IPS DF 4.7 (cell line): ENCODE data around the gene TMEM212.
"Not testable (repeated sequence)": the region's sequence is repeated elsewhere in the genome, so short reads cannot be mapped to it uniquely, and the experiment has no call there.

Experiments used
- DNase-seq: peaks from one replicate; pipeline ENCODE4 v3.0.0-alpha.2; 2013; ENCODE audit warnings: low spot score; ENCODE audit errors: extremely low read depth

Gene TMEM212

DNA sequence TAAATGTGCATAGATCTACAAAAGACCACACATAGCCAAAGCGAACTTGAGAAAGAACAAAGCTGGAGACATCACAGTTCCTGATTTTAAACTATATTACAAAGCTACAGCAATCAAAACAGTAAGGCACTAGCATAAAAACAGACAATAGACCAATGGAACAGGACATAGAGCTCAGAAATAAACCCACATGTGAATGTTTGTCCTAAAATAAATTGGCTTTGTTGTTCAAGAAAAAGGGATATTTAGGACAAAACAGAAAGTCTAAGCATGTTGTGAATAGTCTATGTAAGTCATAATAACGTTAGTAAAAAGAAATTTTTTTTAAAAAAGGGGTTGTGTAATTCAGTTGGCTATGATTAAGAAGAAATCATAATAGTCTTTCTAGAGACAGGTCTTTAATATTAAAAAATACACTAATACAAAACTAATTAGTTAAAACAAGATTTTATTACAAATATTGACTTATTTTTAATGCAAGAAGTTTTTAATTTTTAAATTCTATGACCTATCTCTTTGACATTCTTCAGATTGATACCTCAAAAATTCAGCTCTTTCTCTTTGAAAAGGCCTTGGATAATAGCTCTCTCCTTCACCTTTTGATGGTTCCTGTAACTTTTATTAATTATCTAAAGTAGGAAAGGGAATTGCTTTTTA is 11.6 kb downstream of the TMEM212 start:
- no peak for DNase-seq

DNA sequence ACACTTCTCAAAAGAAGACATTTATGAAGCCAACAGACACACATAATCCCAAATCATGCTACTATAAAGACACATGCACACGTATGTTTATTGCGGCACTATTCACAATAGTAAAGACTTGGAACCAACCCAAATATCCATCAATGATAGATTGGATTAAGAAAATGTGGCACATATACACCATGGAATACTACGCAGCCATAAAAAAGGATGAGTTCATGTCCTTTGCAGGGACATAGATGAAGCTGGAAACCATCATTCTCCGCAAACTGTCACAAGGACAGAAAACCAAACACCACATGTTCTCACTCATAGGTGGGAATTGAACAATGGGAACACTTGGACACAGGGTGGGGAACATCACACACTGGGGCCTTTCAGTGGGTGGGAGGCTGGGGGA is 15.6 kb downstream of the TMEM212 start:
- not testable (repeated sequence) for DNase-seq

DNA sequence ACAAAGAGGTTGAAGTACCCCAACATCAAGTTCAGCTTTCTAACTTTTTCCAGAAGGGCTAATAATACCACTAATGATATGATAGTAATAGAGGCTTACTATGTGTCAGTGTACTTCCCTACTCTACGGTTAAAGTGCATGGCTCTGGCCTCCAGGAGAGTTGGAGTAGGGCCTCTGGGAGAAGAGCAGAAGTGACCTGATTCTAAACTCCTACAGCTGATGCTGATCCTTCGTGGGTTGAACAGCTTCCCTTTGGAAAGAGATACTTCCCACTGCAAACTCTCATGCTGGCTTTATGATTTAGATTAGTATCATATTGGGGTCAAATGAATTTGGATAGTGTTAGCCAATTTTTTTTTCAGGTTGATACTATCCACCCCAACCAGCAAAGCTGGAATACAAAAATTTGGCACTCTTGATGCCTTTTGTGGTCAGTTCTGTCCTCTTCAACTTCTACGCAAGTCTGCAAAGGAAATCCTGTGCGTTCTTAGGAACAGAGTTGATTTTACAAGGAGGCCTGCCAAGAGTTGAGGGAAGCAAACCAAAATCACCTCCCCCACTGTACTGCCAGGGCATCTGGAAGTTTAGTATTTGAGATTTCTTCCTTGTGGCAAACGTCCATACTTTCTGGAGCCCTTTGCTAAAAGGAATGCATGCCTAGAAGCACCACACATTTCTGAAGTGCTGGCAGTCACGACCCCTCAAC is 17.8 kb downstream of the TMEM212 start:
- DNase-seq, result no peak

DNA sequence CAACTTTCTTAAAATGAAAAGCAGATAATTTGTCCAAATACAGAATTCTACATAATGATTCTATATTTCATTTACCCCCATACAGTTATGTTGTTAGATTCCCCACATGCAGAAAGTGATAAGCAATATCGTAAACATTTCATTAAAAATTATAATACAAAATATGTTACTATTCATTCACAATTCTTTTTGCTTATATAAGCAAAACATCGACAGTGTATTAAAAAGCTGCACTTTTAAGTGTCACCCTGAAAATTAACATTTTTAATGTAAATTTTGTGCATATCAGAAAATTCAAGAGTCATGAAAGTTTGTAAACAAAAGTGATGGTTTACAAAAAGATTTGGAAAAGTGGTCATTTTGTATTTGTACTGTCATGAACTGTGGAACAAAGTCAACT is 19.2 kb downstream of the TMEM212 start:
- no peak for DNase-seq

DNA sequence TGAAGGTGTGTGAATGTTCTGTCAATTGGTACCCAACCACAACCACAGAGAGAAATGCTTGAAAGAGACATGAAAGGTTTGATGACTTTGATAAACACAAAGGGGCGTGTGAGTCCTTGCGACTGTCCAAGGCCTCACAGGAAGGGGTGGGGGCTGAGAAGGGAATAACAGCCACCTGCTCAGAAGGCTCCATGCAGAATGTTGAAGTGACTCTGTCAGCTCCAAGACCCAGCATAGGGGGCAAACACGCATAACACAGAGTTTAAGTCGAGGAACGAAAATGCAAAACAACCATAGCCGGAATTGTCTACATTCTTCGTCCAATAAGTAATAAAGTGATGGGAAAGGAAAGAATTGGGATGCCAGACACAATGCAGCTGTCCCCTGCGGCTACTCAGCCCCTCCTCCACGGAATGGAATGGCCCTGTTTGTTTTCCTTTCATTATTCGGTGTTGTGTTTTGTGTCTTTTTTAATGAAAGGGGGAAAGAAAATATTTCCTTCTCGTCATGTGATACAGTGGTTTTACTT is 19.9 kb downstream of the TMEM212 start:
- no peak for DNase-seq

DNA sequence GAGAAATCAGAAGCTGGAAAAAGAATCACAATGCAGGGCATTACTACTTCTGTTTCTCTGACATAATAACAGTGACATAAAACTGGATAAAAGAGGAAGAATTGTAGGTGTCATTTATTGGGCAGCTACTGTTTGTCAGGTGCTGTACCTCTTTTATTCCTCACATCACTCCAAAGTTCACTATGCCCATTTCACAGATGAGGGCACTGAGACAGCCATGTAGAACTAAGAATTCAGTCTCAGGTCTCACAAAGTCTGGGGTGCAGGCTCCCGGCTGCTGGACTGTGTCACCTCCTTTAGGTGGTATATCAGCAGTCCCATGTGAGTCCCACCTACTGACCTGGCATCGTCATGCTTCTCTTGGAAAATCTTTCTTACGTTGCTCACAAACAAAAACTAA is 20.8 kb downstream of the TMEM212 start:
- DNase-seq, result no peak

DNA sequence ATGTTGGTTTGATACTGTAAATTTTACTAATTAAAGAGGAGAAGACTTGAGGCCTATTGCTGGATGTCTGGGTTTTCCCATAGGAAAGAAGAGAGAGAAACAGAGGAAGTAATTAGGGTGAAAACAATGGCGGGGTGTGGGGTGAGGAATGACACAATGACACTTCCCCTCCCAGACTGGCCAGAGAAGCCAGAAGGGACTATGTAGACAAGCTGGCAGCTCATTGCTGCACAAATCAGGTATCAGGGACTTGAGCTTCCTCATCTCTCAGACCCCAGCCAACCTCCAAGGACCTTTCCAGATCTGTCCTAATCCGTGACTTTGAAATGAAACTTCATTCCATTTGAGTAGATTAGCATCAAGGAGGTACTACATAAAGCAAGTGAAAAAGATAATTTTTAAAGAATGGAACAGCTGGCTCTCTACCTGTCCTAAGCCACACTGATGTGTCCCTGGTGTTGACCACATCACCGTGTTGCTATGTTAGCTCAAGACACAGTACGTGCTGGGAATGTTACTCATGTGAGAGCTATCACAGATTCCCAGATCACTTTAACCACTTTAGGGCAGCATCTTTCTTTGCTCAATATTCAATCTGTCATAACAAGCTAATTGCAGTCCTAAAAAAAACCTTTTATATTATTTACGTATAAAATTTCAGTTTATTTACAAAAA is 22.2 kb downstream of the TMEM212 start:
- DNase-seq, result no peak

DNA sequence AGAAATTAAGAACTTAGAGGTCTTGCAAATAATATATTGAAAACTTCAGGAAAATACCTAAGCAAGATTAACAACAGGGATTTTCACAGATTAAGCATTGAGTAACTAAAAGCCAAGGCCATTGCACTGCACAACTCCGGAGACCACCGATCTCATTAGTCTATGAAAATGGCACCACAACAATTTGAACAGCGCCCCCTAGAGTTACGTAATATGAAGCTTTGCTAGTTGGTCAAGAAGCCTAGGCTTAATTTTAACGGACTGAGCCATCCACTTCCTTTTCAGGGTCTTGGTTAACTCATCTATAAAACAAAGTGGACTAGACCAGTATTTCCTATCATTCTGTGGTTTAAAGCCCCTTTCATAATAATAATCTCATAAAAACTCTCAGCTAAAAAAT is 24.8 kb downstream of the TMEM212 start:
- DNase-seq, result no peak

DNA sequence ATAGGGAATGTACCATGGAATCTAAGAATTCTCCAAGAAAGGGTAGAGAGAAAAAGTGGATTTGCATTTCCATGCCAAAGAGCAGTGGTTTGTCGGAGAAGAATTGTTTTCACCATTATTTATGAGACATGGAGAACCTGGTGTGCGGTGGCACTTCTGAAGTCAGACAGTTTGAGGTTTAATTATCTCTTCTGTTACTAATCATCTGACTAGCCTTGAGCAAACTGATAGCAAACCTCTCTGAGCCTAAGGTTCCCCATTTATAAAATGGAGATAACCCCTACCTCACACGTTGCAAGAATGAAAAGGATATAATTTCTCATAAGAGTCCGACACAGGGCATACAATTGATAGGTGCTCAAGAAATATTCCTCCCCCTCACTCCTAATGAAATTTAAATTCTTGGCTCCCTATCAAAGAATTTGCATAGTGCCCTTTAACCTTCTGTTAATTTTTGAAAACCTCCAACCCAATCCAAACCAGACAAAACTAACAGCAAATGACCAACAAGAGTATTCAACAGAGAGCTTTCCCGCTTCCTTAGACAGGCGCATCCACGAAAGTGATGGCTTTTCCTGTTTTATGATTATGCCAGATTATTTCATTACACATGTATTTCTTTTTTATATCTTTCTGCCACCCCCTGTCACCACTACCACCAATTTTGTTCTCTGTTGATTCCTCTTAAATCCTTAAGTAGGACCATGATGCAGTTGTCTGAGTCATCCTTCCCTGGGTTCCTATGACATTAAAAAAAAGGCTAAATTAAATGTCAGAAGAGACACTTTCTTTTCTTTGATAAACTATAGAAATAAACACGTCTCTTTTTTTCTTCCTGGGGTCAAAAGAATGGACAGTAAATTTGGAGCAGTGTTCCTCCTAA is 28.5 kb downstream of the TMEM212 start:
- DNase-seq, result no peak

DNA sequence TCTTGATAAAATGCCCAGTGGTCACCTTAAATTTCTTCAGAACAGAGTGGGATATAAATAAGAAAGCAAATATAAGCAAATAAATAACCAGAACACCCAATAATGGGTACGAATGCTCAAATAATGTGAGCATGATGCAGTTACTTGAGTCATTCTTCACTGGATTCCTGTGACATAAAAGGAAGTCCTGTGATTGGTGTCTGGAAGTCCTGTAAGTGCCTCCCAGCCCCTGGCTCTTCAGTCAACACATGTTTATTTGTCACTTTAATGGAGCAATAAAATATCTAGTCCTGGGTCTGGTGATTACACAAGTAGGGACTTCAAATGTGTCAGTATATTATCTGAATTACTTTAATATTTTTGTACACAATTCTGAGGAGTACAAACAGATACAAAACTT is 30.4 kb downstream of the TMEM212 start:
- no peak for DNase-seq

DNA sequence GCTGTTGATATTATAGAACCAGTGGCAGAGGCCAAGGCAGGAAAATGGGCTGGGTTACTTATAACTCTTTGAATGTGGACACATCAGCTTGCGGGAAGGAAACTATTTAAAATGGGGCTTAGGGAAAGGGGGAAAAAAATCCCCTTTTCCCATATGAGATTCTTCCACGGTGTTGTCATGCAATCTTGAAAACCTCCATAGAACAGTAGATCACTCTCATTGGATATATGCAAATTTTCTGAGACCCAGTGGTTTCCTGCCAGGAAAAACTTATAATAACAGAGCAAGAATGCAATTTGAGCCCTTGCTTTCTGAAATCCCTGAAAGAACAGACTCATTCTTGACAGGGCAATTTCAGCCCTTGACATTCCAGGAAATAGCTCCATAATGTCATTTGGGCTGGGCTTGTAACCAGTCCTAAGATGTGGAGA is 31.1 kb downstream of the TMEM212 start:
- DNase-seq, result no peak

DNA sequence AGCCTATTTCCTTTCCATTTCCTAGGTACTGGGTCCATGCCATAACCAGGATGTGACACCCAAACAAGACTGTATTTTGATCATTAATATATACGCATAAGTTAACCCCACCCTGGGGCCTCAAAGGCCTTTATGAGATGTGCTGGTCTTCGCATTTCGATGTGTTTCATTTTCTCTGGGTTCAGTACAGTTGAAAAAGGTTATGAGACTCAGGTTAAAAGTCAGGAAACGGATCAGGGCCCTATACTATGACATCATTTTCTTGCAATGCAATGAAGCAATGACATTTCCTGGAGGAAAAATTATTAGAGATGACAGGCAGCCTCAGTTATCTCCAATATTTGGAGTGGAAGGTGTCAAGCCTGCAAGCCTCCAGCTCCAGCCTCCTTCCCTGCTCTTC is 31.7 kb downstream of the TMEM212 start:
- no peak for DNase-seq

DNA sequence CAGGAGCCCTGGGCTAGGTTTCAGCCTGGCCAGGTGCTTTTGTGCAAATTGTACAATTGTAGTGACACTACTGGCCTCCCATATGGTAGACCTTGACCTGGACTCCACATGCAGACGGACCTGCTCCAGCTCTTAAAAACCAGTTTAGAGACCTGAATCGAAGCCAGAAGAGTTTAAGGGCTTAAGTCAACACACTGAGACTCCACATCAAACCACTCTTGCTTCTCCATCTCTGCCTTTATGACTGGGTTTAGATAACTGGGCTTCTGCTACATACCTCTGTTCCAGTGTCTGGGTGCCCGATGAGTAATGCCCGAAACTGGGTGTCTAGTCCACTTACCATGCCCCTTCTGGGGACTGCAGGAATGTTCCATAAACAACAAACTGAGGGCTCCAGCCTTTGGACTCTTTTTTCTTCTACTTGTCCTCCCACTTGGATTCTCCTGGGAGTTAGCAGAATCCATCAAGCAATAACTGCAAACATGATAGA is 32.8 kb downstream of the TMEM212 start:
- DNase-seq, result no peak

DNA sequence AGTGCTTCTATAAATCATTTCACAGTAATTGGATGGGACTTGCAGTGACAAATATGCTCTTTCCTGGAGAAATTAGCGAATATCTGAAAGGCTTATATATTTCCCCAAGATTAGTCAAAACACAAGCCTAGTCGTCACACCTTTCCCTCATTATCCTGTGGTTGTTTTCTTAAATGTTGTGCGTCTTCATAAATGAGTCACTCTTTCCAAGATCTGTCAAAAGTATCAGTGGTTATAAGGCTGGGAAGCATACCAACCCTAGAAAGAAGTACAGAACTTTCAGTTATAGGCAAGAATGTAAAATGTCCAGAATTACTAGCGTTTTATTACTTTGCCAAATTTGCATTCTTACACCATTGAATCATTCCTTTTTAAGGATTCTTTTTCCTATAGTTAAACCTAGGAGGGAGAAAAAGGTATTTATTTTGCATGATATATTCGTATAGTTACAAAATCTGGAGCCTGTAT is 33.6 kb downstream of the TMEM212 start:
- DNase-seq, result no peak

DNA sequence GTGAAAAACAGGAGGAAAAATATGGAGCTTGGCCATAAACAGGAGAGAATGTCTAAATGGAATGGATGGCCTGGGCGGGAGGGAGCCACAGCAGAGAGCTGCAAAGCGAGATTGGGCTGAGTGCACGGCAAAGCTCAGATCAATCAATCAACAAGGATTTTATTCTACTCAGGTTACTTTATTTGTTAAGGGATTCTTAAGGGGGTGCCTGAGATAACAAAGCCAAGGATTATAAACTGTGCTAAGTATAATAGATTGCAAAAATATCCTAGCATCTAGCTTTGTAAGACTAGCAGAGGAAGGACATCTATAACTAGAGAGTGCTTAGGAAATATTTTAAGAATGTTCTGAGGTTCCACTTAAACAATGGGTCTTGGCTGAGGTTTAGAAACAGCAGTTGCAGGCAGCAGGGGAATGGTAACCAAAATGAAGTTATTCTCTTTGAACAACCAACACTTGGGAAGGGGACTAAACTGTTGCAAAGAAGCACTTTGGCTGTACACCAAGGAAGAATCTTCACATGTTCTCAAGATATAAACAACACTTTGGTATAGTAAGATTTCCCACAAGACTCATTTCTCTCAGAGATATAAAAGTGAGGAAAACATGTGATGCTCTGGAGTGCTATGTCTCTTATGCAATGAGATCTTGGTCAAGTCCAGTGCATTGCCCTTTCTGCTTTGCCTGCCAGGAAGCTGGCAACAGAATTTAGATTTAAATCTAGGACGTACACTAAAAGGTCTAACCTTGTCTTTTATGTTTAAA is 35.5 kb downstream of the TMEM212 start:
- DNase-seq, result no peak

DNA sequence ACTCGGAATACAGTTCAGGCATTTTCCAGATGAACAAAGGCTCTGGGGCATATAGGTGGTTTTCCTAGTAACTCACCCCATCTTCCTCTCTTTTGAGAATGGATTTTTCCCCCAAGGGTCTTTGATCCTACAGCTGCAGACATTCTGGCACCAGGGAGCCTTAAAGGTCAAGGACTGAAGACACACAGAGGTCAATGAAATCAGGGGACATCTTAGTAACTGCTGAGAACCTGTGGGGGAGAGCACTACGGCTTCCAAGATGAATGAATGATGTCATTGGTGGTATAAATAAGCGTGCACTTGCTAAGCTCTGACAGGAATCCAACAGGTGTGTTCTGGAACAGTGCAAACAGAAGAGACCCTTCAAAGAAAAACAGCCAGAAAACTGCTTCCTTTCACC is 36.3 kb downstream of the TMEM212 start:
- no peak for DNase-seq

DNA sequence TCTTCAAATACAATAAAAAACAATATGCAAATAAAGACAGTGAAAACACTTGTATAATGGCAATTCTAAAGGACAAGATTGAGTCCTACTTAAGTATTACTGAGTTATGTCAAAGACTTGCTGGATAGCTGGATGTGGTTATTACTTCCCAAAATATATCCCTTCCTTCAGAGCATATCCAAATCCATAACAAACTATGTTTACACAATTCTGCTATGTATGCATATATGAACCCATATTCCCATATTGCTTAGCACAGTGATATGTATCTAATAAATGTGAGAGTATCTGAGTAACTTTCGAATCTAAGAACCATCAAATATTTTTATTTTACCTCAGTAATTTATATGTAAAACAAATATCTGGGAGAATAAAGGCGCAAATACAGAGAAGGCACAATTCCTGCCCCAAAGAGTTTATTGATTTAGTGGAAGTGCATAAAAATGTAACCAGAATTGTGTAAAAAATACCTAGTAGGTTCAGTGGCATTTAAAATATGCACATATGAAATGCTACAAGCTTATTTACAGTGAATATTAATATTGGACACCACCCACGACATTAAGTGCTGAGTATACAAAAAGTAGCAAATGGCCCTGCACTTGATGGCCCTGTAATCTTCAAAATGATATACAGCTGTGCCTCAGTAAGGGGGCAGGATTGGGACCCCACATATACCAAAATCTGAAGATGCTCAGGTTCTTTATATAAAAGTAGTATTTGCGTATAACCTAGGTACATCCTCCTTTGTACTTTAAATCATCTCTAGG is 37.1 kb downstream of the TMEM212 start:
- no peak for DNase-seq

DNA sequence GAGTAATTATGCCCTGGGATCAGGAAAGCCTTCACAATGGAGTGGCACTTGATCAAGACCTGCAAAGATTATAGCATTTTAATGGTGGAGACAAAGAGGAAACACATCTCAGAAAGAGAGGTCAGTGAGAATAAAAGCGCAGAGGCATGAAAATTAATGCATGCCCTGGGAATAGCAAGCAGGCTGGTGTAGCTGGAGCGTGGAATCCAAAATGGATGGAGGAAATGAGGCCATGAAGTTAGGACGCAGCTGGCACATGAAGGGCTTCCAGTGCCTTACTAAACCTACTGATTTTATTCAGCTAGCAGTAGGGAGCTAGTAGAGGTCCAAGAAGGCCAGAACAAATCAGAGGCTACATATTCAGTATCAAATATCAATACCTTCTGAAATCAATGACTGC is 38.1 kb downstream of the TMEM212 start:
- no peak for DNase-seq

DNA sequence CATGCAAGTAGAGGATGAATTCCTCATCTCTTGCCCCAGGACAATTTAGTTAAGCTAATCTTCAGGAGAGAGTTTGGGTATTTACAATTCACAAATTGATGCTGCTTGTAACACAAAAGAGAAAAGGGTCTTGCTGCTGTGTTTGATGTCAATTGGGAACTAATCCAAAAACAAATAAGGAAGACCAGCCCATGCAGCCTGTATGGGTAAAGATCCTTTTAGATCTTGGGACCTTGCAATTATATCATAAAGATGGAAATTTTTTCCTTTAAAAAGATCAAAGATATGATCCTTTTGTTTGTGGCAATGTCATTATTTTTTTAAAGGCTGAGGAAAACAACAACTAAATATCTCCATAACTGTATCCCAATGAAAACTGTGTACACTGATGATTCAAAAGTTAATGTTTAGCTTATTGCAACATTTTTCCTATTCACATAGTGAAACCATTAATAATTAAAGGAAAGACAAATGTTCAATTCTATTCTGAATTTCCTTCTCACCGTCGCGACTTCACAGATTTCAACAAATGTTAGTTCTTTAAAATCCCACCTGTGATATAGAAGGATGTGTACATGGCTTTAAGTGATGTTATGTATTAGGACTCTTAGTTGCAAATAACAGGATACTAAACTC is 40.2 kb downstream of the TMEM212 start:
- no peak for DNase-seq
